GM06990 (cell line): ENCODE results near the gene LRRC8B.
"Not testable (repeated sequence)": the region's sequence is repeated elsewhere in the genome, so short reads cannot be mapped to it uniquely, and the experiment has no call there.

Source experiments
- DNase-seq: peaks from one replicate; pipeline ENCODE4 v3.0.0-alpha.2; 2011; ENCODE audit not compliant: insufficient read length; ENCODE audit errors: extremely low read depth
- H3K27me3 ChIP-seq: replicated peaks from 2 replicates; pipeline ENCODE4 v1.6.0; 2011; ENCODE audit warnings: low read length; ENCODE audit not compliant: control insufficient read depth, insufficient read depth
- H3K36me3 ChIP-seq: 2 replicates; pipeline ENCODE4 v1.5.1; 2011; ENCODE audit warnings: low read length; ENCODE audit not compliant: control insufficient read depth, insufficient read depth
- H3K4me3 ChIP-seq: replicated peaks from 2 replicates; pipeline ENCODE4 v1.5.1; 2011; ENCODE audit warnings: low read depth, mild to moderate bottlenecking, control low read depth, low read length
- TF ChIP-seq, protein P1 (sequence below): IDR thresholded peaks from 2 replicates; pipeline ENCODE4 v1.5.1; 2011; ENCODE audit warnings: low read length, control low read depth, mild to moderate bottlenecking, inconsistent platforms; ENCODE audit not compliant: insufficient read depth, poor library complexity, severe bottlenecking

Gene LRRC8B

DNA sequence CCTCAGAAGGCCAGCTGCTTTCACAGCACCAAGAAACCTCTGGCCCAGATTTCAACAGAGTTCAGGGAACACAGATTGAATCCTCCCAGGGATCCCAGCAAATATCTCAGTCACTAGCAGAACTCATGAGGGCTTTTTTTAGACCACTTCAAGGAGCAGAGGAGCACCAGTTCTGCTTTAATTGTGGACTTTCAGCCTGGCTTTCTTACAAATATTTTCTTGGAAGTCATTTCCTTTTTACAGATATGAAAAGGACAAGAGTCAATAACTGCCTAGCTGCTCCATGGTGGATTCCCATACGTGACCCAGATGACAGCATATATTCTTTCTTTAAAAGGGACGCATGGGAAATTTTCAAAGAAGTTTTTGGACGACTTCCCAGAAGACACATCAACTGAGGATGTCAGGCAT is 6.4 kb upstream of the LRRC8B start:
- Histone ChIP-seq H3K4me3 (no peak overlapping the region), H3K36me3 (no peaks in the 10 kb centered on the region), H3K27me3 (no peaks in the 10 kb centered on the region)
- TF ChIP-seq, protein P1, sequence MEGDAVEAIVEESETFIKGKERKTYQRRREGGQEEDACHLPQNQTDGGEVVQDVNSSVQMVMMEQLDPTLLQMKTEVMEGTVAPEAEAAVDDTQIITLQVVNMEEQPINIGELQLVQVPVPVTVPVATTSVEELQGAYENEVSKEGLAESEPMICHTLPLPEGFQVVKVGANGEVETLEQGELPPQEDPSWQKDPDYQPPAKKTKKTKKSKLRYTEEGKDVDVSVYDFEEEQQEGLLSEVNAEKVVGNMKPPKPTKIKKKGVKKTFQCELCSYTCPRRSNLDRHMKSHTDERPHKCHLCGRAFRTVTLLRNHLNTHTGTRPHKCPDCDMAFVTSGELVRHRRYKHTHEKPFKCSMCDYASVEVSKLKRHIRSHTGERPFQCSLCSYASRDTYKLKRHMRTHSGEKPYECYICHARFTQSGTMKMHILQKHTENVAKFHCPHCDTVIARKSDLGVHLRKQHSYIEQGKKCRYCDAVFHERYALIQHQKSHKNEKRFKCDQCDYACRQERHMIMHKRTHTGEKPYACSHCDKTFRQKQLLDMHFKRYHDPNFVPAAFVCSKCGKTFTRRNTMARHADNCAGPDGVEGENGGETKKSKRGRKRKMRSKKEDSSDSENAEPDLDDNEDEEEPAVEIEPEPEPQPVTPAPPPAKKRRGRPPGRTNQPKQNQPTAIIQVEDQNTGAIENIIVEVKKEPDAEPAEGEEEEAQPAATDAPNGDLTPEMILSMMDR = no peak
- DNase-seq = no peak

DNA sequence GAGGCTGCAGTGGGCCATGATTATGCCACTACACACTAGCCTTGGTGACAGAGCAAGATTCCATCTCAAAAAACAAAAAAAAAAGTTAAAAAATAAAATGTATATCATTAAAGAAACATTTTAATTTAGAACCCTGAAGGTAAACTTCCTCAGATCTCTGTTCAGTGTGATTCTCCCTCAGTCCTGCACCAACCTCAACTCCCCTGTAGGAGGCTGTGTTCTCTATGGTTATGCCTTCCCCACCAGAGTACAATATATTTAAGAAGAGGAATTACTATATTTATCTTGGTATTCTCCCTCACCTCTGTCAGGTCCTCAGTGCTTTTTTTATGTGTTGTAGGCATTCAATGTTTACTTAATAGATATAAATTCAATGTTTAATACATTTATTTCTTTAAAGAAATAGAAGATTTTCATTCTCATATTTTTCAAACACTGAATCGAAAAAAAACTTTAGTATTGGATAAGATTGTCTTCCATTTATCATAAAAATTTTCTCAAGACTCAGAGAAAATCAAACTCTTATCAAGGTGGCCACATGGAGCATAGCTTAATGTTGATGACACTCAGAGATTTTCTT is 4.8 kb upstream of the LRRC8B start:
- no peak for DNase-seq
- Histone ChIP-seq H3K27me3 (no peaks in the 10 kb centered on the region), H3K4me3 (no peak overlapping the region), H3K36me3 (no peaks in the 10 kb centered on the region)
- TF ChIP-seq, protein P1 = peak; percentile 76

DNA sequence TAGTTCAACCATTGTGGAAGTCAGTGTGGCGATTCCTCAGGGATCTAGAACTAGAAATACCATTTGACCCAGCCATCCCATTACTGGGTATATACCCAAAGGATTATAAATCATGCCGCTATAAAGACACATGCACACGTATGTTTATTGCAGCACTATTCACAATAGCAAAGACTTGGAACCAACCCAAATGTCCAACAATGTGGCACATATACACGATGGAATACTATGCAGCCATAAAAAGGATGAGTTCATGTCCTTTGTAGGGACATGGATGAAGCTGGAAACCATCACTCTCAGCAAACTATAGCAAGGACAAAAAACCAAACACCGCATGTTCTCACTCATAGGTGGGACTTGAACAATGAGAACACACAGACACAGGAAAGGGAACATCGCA is 2.7 kb upstream of the LRRC8B start:
- H3K27me3 ChIP-seq, DNase-seq, H3K36me3 ChIP-seq, H3K4me3 ChIP-seq: not testable (repeated sequence)

DNA sequence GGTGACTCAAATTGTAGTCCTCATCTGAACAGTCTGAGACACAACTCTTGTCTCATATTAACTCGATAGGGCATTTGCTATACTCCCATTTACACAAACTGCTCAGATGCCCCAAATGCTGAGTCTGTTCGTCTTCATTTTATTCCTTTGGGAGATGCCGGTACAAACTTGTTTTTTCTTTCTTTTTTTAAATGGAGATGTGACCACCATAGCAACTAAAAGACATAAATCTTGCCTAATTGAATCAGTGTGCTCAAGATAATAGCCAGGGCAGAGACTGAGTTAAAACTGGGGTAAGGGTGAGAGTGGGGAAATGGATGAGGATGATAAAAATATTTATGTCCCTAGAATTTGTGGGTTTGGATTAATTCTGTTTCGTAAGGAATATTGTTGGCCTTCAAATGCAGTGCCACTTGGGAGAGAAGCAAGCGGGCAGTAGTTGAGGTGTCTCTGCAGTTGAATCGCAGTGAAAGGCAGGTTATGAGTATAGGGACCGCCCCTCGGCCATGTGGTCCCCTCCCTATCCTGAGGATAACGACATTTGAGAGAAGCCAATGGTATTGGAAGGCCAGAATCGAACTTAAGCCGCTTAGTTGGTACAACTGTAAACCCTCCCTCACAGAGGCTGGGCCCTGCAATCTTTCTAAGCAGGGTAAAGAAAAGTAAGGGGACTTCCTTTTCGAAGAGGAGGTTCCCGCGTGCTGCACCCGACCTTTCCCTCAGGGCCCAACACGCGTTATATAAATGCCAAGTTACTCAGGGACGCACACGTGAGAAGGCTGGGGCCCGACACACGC is 859 bp upstream of the LRRC8B start:
- TF ChIP-seq, protein P1 = no peak
- no peaks in the 10 kb centered on the region for H3K27me3 ChIP-seq
- DNase-seq = no peak
- H3K4me3 ChIP-seq = peak overlapping the region; percentile 94
- H3K36me3 ChIP-seq = no peaks in the 10 kb centered on the region

DNA sequence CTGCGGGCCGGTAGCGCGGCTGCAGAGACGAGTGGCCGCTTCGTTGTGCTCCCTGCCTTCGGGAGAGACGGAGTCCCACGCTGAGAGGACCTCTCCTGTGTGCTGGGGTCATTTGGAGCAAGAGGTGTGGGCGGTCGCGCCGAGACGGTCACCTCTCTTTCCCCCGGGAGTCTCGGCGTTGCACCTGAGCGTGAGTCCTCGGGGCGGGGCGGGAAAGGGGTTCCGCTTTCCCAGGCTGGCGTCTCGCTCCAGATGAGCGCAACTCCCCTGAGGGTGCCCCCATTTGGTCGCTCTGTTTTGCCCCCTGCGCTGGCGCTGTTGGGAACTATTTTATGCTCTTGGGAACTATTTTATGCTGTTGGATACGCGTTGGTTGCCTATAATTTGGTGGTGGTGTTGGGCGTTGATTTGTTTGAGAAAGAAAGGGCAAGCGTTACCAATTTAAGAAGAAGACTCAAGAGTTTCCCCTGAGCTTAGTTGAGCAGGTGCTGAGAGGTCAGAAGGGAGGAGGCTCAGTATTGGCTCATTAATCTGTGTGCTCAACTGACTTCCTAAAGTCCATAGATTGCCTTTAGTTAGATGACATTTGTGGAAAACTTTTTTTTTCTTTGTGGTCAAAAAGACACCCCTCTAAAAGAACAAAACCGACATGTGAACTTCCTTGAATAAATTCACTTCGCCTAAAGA is 683 bp downstream of the LRRC8B start:
- DNase-seq = no peak
- peak overlapping the region; percentile 94 for H3K4me3 ChIP-seq

More for the DNA sequence above, 683 bp downstream of the LRRC8B start:
- Histone ChIP-seq H3K27me3 (no peaks in the 10 kb centered on the region), H3K36me3 (no peaks in the 10 kb centered on the region)
- TF ChIP-seq, protein P1 = peak; percentile 12
